ENCODE measurements around the gene COMMD1.

Gene COMMD1

DNA sequence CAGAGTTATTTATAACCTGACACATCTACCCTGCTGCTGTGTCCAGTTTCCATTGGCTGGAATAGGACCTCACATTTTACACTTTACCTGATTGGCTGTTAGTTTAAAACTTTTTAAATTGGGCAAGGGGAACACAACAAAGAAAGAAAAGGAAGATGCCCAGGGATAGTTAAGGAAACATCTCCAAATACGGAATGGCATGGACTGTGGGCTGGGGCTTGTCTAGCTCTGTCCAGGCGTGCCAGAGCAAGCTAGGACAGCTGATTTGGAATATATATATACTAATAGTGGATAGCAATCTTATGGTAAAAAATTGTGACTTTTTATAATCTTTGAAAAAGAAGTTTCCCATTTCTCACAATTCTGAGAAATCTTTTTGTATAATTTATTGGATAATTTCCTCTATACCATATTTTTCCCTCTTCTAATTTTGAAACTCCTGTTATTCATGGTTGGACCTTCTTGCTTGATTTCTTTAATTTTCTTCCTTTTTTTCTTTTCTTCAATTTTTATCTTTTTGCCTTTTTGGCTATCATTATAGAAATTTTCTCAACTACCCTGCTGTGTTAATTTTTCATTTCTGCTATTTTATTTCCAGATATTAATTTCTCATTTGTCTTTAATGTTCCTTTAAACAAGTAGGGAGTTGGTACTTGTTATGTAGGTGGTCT lies 55.9 kb downstream of the COMMD1 start:
- no peak for ATAC-seq
- TF ChIP-seq CSRNP3 (CRISPR knock-in tag; IDR thresholded peaks at IDR 0.05) (no peak), PATZ1 (CRISPR knock-in tag; IDR thresholded peaks at IDR 0.05; ENCODE audit: borderline replicate concordance) (no peak), OSR1 (CRISPR knock-in tag; IDR thresholded peaks at IDR 0.05) (no peak), RARB (CRISPR knock-in tag; IDR thresholded peaks at IDR 0.05) (no peak), TCF4 (CRISPR knock-in tag; IDR thresholded peaks at IDR 0.05; ENCODE audit: borderline replicate concordance) (no peak), TOX (CRISPR knock-in tag; IDR thresholded peaks at IDR 0.05; ENCODE audit: borderline replicate concordance) (no peak), GLIS3 (CRISPR knock-in tag; IDR thresholded peaks at IDR 0.05) (no peak), ZFP30 (CRISPR knock-in tag; IDR thresholded peaks at IDR 0.05) (no peak), ZNF70 (CRISPR knock-in tag; IDR thresholded peaks at IDR 0.05) (no peak), PPARA (CRISPR knock-in tag; IDR thresholded peaks at IDR 0.05; ENCODE audit: borderline replicate concordance) (no peak), ZC3H10 (CRISPR knock-in tag; IDR thresholded peaks at IDR 0.05) (no peak), CREB5 (CRISPR knock-in tag; IDR thresholded peaks at IDR 0.05; ENCODE audit: low read depth) (no peak)

- TF ChIP-seq TCF4 (CRISPR knock-in tag; IDR thresholded peaks at IDR 0.05; ENCODE audit: borderline replicate concordance): no peak
- TF ChIP-seq ZNF70 (CRISPR knock-in tag; IDR thresholded peaks at IDR 0.05): no peak
- TF ChIP-seq SNAI2 (CRISPR knock-in tag; IDR thresholded peaks at IDR 0.05): no peak
- no peak for TF ChIP-seq ZFP3 (CRISPR knock-in tag; IDR thresholded peaks at IDR 0.05)
- TF ChIP-seq CSRNP3 (CRISPR knock-in tag; IDR thresholded peaks at IDR 0.05): no peak
- no peak for TF ChIP-seq ZC3H10 (CRISPR knock-in tag; IDR thresholded peaks at IDR 0.05)
- no peak for TF ChIP-seq CSDC2 (CRISPR knock-in tag; IDR thresholded peaks at IDR 0.05)
- ATAC-seq: no peak
Measured at GRCh38 chr2:61962095-61962984, 56.9 kb downstream of the COMMD1 start.

GRCh38 chr2:61966087-61966727 lies 60.7 kb downstream of the COMMD1 start:
- no peak for ATAC-seq
- no peak for TF ChIP-seq ZNF70 (CRISPR knock-in tag; IDR thresholded peaks at IDR 0.05)
- no peak for TF ChIP-seq ZFP3 (CRISPR knock-in tag; IDR thresholded peaks at IDR 0.05)
- TF ChIP-seq, protein P1, sequence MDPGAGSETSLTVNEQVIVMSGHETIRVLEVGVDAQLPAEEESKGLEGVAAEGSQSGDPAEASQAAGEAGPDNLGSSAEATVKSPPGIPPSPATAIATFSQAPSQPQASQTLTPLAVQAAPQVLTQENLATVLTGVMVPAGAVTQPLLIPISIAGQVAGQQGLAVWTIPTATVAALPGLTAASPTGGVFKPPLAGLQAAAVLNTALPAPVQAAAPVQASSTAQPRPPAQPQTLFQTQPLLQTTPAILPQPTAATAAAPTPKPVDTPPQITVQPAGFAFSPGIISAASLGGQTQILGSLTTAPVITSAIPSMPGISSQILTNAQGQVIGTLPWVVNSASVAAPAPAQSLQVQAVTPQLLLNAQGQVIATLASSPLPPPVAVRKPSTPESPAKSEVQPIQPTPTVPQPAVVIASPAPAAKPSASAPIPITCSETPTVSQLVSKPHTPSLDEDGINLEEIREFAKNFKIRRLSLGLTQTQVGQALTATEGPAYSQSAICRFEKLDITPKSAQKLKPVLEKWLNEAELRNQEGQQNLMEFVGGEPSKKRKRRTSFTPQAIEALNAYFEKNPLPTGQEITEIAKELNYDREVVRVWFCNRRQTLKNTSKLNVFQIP (CRISPR knock-in tag; IDR thresholded peaks at IDR 0.05; ENCODE audit: borderline replicate concordance, low read depth): no peak
- no peak for TF ChIP-seq ZNF8 (CRISPR knock-in tag; IDR thresholded peaks at IDR 0.05)
- no peak for TF ChIP-seq CSDC2 (CRISPR knock-in tag; IDR thresholded peaks at IDR 0.05)
- TF ChIP-seq CREB5 (CRISPR knock-in tag; IDR thresholded peaks at IDR 0.05; ENCODE audit: low read depth): no peak
- TF ChIP-seq TOX (CRISPR knock-in tag; IDR thresholded peaks at IDR 0.05; ENCODE audit: borderline replicate concordance): no peak
- TF ChIP-seq RARB (CRISPR knock-in tag; IDR thresholded peaks at IDR 0.05): no peak
- TF ChIP-seq ISL1 (CRISPR knock-in tag; IDR thresholded peaks at IDR 0.05): no peak
- no peak for TF ChIP-seq ZC3H10 (CRISPR knock-in tag; IDR thresholded peaks at IDR 0.05)
- TF ChIP-seq ESRRG (CRISPR knock-in tag; IDR thresholded peaks at IDR 0.05): no peak
- TF ChIP-seq PPARA (CRISPR knock-in tag; IDR thresholded peaks at IDR 0.05; ENCODE audit: borderline replicate concordance): no peak
- no peak for TF ChIP-seq CSRNP3 (CRISPR knock-in tag; IDR thresholded peaks at IDR 0.05)
- TF ChIP-seq BACH2 (CRISPR knock-in tag; IDR thresholded peaks at IDR 0.05; ENCODE audit: borderline replicate concordance): no peak
- no peak for TF ChIP-seq ZNF565 (CRISPR knock-in tag; conservative IDR thresholded peaks at IDR 0.05; ENCODE audit: low read depth)
- TF ChIP-seq OSR1 (CRISPR knock-in tag; IDR thresholded peaks at IDR 0.05): no peak
- TF ChIP-seq GLIS3 (CRISPR knock-in tag; IDR thresholded peaks at IDR 0.05): no peak
- TF ChIP-seq ARNTL (CRISPR knock-in tag; IDR thresholded peaks at IDR 0.05; ENCODE audit: borderline replicate concordance, low read depth): no peak

All from SK-N-SH treated with all-trans-retinoic acid at 6 μM for 48 hours (cell line).